ENCODE results near the gene REEP3. TPM values are rescaled to one million over a fixed set of nuclear protein-coding genes. Genes with fewer than 3 reads are reported as not detected.
"Not testable (repeated sequence)": the region's sequence is repeated elsewhere in the genome, so short reads cannot be mapped to it uniquely, and the experiment has no call there.

The REEP3 gene
- total RNA-seq = 48.6 and 52.1 TPM in 2 replicates
- 23.8 TPM for polyA plus RNA-seq (2012)

- peak; percentile 70 for DNase-seq (ENCODE audit: low read depth)
These were observed at the start of gene REEP3 for GRCh38 chr10:63520500-63521415. Gene REEP3 (plus strand): TSS chr10:63521401. CDS start chr10:63521546, 145 bp downstream.

GRCh38 chr10:63474488-63474887, 46.7 kb upstream of the REEP3 start:
- DNase-seq (ENCODE audit: low read depth) = no peak

GRCh38 chr10:63477927-63478326, 43.3 kb upstream of the REEP3 start:
- DNase-seq (ENCODE audit: low read depth) = no peak

GRCh38 chr10:63478564-63478963, 42.6 kb upstream of the REEP3 start:
- no peak for DNase-seq (ENCODE audit: low read depth)

GRCh38 chr10:63480237-63480636, 41.0 kb upstream of the REEP3 start:
- DNase-seq (ENCODE audit: low read depth) = no peak

GRCh38 chr10:63481815-63482421, 39.3 kb upstream of the REEP3 start:
- DNase-seq (ENCODE audit: low read depth) = no peak

GRCh38 chr10:63483983-63484382, 37.2 kb upstream of the REEP3 start:
- DNase-seq (ENCODE audit: low read depth) = no peak

GRCh38 chr10:63487990-63488389, 33.2 kb upstream of the REEP3 start:
- DNase-seq (ENCODE audit: low read depth) = no peak

- no peak for DNase-seq (ENCODE audit: low read depth)
These were observed 31.4 kb upstream of the REEP3 start for GRCh38 chr10:63489838-63490237.

GRCh38 chr10:63491588-63492316, 29.4 kb upstream of the REEP3 start:
- DNase-seq (ENCODE audit: low read depth) = peak; percentile 72

- DNase-seq (ENCODE audit: low read depth) = not testable (repeated sequence)
These were observed 28.9 kb upstream of the REEP3 start for GRCh38 chr10:63492317-63492690.

- no peak for DNase-seq (ENCODE audit: low read depth)
These were observed 28.2 kb upstream of the REEP3 start for GRCh38 chr10:63493004-63493403.

GRCh38 chr10:63494951-63495350, 26.2 kb upstream of the REEP3 start:
- no peak for DNase-seq (ENCODE audit: low read depth)

- DNase-seq (ENCODE audit: low read depth) = no peak
These were observed 24.6 kb upstream of the REEP3 start for GRCh38 chr10:63496561-63496960.

GRCh38 chr10:63497321-63497720, 23.9 kb upstream of the REEP3 start:
- DNase-seq (ENCODE audit: low read depth) = no peak

- DNase-seq (ENCODE audit: low read depth) = no peak
These were observed 22.5 kb upstream of the REEP3 start for GRCh38 chr10:63498665-63499064.

- not testable (repeated sequence) for DNase-seq (ENCODE audit: low read depth)
These were observed 20.6 kb upstream of the REEP3 start for GRCh38 chr10:63500551-63500950.

- DNase-seq (ENCODE audit: low read depth) = no peak
These were observed 19.2 kb upstream of the REEP3 start for GRCh38 chr10:63501954-63502353.

- no peak for DNase-seq (ENCODE audit: low read depth)
These were observed 18.4 kb upstream of the REEP3 start for GRCh38 chr10:63502832-63503231.

GRCh38 chr10:63503395-63503794, 17.8 kb upstream of the REEP3 start:
- peak; percentile 28 for DNase-seq (ENCODE audit: low read depth)

GRCh38 chr10:63504145-63504881, 16.9 kb upstream of the REEP3 start:
- peak; percentile 47 for DNase-seq (ENCODE audit: low read depth)
